GM21367 (cell line): ENCODE measurements around the gene DNAJB4.
A peak's percentile ranks its signal among the peaks of the same experiment; 100 is the strongest.
"Not testable (repeated sequence)": the region's sequence is repeated elsewhere in the genome, so short reads cannot be mapped to it uniquely, and the experiment has no call there.

Experiments used
- ATAC-seq: cut with Tn5 transposase; IDR thresholded peaks from one replicate; pipeline ENCODE4 v1.9.1; 2021; ENCODE audit not compliant: unreplicated experiment

DNAJB4 gene

DNA sequence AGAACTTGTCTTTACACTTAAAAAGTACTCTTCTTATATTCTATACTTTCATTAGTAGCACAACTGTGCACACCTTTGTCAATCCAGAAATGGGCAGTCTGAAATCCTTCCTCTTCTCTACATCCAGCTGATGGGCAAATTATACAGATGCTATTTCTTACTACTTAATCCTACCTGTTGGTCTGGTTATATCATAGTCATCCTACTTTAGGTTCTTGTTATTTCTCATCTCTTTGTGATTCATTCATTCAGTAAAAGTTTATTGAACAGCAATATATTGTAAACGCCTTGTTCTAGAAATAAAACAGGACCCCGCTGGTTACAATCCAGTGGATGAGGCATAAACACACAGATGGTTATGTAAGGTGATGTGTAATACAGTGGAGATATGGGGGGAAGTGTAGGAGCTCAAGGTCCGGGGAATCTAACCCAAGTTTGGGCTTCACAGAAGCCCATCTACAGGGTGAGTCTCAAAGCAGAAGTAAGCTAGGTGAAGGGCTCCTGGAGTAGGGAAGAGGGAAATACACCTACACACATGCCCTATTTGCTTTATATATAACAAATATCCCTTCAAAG is 14.0 kb upstream of the DNAJB4 start:
- no peak for ATAC-seq

DNA sequence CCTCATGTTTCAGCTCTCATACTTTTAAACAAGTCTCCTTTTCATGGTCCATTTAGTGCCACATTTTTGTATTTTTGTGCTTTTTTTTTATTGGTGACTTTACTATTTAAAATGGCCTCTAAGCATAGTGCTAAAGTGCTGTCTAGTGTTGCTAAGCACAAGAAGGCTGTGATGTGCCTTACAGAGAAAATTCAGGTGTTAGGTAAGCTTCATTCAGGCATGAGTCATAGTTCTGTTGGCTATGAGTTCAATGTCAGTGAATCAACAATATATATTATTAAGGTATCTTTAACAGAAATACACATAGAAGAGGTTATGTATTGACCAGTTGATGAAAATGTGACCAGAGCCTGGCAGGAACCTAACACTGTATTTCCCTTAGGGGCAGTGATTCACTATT is 13.1 kb upstream of the DNAJB4 start:
- ATAC-seq, result no peak

DNA sequence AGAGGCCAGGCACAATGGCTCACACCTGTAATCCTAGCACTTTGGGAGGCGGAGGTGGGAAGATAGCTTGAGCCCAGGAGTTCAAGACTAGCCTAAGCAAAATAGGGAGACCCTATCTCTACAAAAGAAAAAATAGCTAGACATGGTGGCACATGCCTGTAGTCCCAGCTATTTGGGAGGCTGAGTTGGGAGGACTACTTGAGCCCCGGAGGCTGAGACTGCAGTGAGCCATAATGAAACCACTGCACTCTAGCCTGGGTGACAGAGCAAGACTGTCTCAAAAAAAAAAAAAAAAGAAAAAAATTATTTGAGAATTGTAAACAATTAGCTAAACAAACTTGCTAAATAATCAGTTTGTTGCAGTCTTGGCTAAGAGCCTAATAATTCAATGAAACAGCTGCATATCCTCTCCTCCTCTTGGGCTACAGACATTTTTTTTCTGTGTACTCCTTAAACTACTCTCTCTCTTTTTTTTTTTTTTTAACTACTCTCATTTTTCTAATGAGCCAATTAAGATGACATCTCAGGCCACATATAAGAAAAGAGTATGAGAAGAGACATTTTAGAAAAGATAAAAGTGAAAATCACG is 10.5 kb upstream of the DNAJB4 start:
- ATAC-seq, result no peak

DNA sequence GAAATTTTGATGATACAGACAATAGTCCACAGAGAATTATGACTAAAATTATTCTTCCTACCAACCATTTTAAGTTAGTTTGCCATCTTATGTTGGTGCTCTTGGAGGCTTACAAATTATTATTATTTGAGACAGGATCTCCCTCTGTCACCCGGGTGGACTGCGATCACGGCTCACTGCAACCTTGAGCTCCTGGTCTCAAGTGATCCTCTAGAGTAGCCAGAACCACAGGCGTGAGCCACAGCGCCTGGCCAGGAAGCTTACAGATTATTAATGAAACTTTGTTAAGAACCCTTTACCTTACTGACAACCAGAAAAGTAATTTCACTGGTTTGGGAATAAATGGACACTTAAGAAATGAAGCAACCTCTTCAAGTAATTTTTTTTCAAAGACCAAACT is 8.0 kb upstream of the DNAJB4 start:
- no peak for ATAC-seq

DNA sequence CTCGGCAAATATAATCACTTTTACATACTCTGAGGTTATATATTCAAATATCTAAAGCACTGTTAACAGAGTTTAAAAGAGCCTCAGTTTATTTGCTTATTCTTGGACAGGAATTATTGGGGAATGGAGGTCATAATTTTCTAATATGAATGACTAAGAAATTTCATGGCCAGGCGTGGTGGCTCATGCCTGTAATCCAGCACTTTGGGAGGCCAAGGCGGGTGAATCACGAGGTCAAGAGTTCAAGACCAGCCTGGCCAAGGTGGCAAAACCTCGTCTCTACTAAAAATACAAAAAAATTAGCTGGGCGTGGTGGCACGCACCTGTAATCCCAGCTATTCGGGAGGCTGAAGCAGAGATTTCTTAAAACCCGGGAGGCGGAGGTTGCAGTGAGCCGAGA is 4.2 kb upstream of the DNAJB4 start:
- not testable (repeated sequence) for ATAC-seq

DNA sequence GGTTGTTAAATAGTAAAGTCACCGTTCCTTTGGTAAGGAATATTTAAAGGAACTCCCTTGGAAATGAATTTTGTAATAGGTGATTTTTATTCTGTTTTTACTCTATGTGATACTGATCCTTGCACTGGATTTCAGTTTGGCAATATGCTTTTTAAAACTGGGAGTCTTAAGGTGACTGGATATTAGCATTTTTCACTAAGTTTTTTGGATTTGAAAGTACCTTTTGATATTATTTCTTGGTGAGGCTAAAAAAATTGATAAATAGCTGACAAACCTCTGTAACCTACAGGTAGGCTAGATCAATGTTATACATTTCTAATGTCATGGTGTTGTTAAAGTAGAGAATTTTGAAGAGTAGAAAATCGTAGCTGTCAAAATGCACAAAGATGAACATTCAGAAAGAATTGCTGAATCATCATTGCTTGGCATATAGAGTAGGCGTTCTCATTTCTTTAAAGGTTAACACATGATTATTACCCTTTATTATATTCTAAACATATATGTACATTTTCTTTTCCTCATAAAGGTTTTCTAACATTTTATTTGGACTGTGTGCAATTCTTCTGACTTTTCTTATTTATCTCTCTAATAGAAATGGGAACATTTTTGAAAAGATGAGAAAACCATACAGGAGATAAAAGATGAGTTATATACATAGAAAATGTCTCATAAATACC is 1.5 kb upstream of the DNAJB4 start:
- ATAC-seq, result no peak

DNA sequence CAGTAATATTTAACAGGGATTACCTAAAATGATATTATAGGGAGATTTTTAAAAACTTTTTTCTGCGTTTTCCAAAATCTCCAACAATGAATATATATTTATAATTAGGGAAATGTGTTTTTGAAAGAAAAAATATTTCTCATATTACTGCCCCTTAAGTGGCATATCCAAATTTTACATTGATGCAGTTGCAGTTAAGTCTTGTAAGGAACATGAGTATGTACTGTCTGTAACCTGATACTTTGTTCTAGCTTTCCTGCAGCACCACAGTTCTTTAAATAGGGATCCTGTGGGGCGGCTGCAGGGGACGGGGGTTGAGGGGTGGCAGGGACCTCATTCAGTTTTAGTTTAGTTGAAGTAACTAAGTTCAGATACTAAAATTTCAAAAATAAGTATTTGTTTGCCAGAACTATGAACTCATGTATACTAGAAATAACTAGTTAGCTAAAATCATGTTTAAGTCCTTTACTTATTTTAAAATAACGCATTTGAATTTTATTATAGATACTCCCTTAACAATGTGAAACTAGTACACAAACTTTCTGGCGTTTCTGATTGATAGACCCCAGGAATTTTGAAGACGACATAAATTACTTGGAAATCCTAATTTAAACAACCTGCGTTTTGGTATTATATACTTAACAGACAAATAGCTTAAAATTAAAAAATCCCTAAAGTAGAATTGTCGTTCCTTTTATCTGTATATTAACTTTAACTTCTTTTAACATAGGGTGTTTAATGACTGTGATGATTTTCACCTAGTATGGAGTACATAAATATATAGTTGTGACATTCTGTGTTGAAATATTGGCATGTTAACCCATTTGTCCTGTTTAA is 639 bp upstream of the DNAJB4 start:
- peak; percentile 45 for ATAC-seq

DNA sequence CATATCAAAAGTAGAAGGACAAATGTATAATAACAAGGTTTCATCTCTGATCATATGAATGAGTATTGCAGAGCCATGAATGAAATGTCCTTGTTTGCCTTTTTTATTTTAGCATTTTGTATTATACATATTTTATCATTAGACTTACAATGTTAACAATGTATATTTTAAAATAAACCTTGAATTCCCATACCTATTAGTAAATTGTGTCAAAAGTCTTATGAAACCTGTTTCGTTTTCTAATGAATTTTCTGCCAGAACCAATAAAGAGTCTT is 646 bp downstream of the DNAJB4 start:
- no peak for ATAC-seq

DNA sequence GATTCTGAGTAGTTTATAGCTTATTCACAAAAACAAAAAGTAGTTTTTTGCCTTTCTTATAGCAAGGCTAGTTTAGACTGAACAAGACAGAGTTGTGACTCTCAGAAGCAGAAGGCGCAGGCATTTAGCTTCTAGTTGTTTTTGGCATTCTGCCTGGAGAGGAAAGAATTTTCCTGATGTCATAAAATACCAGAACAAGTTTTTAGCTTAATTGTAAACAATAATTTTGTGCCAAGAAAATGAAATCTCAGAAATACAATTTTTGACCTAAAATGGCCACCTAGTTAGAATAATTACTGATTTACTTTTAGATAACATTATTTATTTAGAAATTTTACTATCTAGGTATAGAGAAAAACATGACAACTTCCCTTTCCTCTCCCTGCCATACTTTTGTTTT is 1.0 kb downstream of the DNAJB4 start:
- no peak for ATAC-seq

DNA sequence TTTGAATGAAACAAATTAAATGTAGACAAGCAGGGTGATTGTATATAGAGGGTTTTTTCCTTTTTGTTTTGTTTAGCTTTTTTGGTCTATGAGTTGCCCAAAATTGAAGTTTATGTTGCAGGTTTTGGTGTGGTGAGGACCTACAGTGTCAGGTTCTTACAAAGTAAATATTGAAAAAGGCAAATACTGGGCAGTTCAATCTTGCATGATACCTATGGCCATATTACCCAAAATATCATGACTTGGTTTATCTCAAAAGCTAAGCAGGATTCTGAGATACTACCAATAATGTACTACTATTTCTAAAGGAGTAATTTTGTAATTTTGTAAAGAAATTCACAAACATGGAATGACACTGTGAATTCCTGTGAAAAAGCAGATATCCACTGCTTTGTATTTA is 1.8 kb downstream of the DNAJB4 start:
- no peak for ATAC-seq

DNA sequence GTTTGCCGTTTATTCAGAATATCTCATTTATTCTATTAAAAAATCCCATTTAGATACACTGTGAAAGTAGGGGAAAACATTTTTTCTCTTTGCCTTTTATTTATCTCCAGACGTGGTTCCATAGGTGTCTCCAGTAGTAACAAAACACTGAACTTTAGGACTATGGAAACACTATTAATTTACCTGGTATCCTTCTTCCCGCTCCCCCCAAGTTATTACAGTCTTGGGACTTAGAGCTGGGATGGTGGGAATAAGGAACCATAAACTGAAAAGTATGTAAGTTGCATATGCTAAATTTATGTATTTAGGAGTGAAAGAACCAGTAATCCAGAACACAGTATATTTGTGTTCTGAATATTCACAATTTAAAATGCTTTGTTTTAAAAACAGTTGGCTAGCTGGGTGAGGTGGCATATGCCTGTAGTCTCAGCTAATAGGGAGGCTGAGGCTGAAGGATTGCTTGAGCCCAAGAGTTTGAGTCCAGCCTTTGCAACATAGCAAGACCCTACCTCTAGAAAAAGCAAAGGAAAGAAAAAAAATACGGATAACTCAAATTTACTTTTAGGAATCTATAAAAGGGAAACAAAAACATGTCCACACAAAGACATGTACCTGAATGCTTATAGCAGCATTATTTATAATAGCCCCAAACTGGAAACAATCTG is 3.1 kb downstream of the DNAJB4 start:
- ATAC-seq, result no peak

DNA sequence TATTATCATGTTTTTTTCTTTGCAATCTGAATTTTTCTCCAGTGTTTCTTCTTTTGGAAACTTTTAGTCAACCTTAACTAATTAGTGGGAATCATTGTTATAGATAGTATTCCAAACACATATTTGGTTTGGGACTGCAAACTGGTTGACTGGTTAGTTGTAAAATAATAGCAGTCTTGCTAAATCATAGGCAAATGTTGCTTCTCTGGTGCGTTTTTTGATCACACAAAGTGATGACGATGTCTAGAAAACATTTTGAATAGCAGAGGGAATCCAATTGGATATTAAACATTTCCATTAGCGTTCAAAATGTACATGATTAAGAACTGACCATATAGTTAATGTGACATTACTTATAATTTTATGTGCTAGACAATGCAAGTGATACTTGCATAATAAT is 4.5 kb downstream of the DNAJB4 start:
- ATAC-seq, result no peak

DNA sequence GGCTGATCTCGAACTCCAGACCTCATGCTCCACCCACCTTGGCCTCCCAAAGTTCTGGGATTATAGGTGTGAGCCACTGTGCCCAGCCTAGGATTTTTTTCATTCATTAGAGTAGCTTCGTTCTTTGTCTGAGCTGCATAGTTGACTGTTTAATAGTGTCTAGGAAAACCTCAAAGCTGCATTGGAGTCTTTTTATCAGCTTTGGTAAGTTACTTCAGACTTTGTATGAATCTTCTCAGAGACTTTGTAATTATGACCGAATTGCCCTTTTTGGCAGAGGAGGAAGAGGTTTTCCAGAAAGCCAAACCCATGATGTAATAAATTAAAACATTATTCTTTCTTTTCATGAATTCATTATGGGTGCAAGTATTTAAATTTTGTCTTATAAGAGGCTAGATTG is 5.1 kb downstream of the DNAJB4 start:
- no peak for ATAC-seq

DNA sequence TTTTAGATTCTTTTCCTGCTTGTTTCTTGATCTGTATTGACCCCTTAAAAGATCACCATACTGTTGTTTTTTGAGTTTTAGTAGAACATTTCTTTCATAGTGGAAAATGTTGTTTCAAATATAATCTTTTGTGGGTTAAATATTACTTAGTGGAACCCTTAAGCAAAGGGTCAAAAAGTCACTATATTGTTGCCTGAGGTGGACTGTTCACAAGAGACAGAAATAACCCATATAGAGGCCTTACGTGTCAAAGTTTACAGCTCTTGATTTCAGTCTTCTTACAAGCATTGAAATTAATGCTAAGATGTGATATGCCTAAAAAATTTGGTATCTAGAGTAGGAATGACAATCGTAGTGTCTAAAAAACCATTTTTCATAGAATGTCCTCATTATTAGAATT is 6.3 kb downstream of the DNAJB4 start:
- ATAC-seq, result no peak

DNA sequence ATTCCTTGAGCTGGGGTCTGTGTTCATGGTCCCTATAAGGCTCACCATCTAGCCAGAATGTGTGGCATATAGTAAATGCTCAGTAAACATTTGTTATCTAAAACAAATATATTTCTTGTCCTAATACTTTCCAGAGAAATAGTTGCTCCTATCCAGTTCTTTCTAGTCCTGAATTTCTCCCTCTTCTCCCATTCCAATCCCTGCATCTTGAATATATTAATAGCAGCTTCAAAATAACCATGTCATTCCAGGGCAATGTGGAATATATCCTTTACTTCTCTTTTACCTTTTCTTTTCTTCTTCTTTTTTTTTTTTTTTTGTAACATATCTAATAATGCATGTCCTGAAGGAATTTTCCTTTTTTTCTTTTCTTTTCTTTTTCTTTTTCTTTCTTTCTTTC is 10.4 kb downstream of the DNAJB4 start:
- ATAC-seq, result no peak

DNA sequence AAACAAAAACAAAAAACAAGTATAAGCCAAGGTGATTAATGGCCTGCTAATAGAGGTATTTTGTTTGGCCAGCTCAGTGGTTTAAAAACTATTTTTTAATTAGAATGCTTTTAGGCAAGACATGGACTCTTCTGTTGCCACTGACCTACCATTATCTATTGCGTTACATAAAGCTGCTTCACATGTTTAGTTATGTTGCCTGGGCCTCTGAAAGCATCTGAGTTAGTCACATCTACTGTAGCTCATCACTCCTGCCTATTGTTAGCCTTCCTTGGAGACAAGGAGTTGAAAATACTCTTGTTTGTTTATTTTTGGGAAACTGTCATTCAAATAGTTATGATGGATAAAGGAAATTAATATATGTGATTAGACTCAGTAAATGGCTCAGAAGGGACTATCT is 14.3 kb downstream of the DNAJB4 start:
- no peak for ATAC-seq

DNA sequence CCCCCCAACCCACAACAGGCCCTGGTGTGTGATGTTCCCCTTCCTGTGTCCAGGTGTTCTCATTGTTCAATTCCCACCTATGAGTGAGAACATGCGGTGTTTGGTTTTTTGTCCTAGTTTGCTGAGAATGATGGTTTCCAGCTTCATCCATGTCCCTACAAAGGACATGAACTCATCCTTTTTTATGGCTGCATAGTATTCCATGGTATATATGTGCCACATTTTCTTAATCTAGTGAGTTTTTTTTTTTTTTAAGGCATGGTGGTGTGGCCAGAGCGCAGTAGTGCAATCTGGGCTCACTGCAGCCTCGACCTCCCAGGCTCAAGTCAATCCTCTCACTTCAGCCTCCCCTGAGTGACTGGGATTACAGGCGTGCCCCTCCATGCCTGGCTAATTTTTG is 16.4 kb downstream of the DNAJB4 start:
- not testable (repeated sequence) for ATAC-seq

DNA sequence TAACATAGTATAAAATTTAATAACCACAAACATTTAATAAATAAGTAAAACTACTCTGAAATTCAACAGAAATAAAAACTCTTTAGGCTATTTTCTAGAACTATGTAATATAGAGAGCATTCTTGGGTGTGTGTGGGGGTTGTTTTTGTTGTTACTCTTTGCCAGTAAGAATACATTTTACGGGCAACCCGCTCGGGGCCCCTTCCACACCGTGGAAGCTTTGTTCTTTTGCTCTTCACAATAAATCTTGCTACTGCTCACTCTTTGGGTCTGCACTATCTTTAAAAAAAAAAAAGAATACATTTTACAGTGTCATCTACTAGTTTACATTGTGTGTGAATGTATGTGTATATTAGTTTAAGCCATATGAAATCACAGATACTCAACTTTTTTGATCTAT is 25.1 kb downstream of the DNAJB4 start:
- ATAC-seq, result no peak

DNA sequence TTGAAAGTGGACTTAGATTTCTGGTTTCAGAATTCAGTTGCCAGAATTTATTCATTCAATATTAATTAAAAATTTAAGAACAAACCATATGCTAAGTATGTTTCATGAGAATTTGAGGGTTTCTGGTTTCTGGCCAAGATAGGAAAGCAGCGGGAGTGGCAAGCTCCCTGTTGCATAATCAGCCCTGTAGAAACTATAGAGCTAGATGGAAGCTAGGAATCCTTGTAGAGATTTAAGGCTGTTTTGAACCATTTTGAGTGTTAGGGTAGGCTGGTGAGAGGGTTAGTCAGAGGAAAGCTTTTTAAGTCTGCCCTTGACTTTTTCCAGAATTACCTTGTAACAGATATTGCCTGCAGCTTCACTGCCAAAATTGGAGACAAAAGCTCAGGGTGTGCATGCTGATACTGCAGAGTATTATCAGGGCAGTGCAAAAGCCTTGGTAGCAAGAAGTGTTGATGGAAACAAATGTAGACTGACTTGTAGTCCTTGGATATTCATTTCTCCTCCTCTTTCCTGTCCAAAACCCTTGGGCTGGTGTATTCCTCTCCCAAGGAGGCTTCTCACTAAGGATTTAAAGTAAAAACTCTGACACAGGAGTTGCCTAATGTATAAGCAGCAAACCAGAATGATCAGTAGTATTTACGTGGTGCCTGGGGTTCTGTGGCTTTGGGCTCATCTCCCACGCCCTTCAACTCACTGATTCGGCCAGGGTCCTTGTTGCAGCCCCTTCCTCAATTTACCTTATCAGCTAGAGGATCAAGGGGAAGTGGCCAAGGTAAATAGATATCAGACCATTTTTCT is 28.5 kb downstream of the DNAJB4 start:
- ATAC-seq, result no peak

DNA sequence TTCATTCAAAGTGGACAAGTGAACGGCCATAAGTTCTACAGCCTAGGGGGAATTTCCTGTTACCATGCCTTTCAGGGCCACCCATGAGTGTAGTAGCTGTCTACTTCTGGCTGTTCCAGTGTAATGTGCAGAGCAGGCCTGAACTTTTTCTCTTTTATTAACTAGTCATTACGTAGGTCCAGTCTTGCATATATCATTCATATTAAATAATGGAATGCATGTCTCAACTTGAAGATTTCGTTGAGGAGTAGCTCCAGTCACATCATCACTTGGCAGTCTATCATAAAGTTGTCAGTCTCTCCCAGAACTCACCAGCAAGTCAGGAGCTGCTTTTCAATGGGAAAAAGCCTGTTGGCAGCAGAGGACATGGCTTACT is 29.0 kb downstream of the DNAJB4 start:
- ATAC-seq, result no peak

DNA sequence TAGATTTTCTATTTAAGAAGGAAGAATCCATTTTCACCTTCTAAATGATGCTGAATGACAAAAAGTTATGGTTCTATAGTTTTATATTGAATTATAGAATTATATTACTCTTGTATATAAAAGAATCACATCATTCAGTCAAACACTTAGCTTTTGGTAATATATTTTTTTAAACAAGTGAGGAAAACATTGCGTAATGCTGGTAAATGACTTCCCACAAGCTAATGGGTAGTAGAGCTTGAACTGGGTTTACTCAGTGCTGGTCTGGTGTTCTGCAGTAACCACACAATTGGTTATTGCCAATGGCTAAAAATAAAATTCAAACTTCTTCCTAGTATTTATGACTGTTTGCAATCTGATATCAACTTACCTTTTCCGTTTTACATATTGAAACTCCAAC is 30.4 kb downstream of the DNAJB4 start:
- ATAC-seq, result no peak
